ENCODE data around the gene BCORL1. TPM values are rescaled to one million over a fixed set of nuclear protein-coding genes. Genes with fewer than 3 reads are reported as not detected.

BCORL1 gene
- total and polyA plus RNA-seq, 2 of the 4 experiments (the other 2 are of a cell fraction): 0.54 to 1.6 TPM

- Histone ChIP-seq H2AK5ac (ENCODE audit: low read depth, low read length) (no peak overlapping the region), H3K36me3 (ENCODE audit: control insufficient read depth, insufficient read depth, low read length) (no peaks in the 10 kb centered on the region), H2AK9ac (replicated peaks; ENCODE audit: low read depth, low read length, poor library complexity) (no peak overlapping the region), H3K27me3 (ENCODE audit: control insufficient read depth, insufficient read depth, low read length) (peaks cover 4% of the 10 kb centered on the region; the same call in 1 of the 2 replicates), H4K8ac (ENCODE audit: low read depth in 2 of 2, low read length in 2 of 2) (no peak overlapping the region), H3K18ac (ENCODE audit: low read depth, low read length) (no peak overlapping the region), H3K56ac (ENCODE audit: extremely low read depth, insufficient read depth, low read length) (no peak overlapping the region), H2BK5ac (ENCODE audit: low read depth, low read length, poor library complexity, severe bottlenecking) (no peak overlapping the region), H3K9me3 (ENCODE audit: control insufficient read depth, insufficient read depth, low read length) (no peaks in the 10 kb centered on the region), H2AFZ (replicated peaks; ENCODE audit: low read length, poor library complexity) (peak overlapping the region; percentile 61), H3K9me1 (ENCODE audit: insufficient read depth, low read length) (no peaks in the 10 kb centered on the region), H3K4me2 (ENCODE audit: low read depth, low read length) (peak overlapping the region; percentile 30), H3K9ac (ENCODE audit: low read depth, low read length) (no peak overlapping the region), H3K4me1 (ENCODE audit: control insufficient read depth, insufficient read depth, low read length) (peaks cover 6% of the 10 kb centered on the region; the same call in 1 of the 2 replicates), H3K14ac (replicated peaks; ENCODE audit: low read depth, low read length) (no peak overlapping the region), H2BK20ac (ENCODE audit: low read depth, low read length) (no peak overlapping the region), H3K4ac (ENCODE audit: low read depth, low read length) (no peak overlapping the region), H4K5ac (ENCODE audit: low read depth, low read length) (no peak overlapping the region), H4K20me1 (ENCODE audit: insufficient read depth, low read length) (no peaks in the 10 kb centered on the region), H3K27ac (ENCODE audit: insufficient read depth, low read length) (no peak overlapping the region), H4K91ac (ENCODE audit: insufficient read depth, low read depth, low read length) (no peak overlapping the region), H3K79me1 (ENCODE audit: low read depth in 1 of 2, low read length in 2 of 2) (no peaks in the 10 kb centered on the region), H2BK120ac (ENCODE audit: low read depth, low read length) (no peak overlapping the region), H3K23ac (ENCODE audit: low read depth, low read length) (no peak overlapping the region), H2BK15ac (ENCODE audit: low read depth, low read length) (no peak overlapping the region), H3K4me3 (ENCODE audit: insufficient read depth, low read depth, low read length) (no peak overlapping the region)
- CTCF ChIA-PET: no interaction called here
- TF ChIP-seq, protein P1, sequence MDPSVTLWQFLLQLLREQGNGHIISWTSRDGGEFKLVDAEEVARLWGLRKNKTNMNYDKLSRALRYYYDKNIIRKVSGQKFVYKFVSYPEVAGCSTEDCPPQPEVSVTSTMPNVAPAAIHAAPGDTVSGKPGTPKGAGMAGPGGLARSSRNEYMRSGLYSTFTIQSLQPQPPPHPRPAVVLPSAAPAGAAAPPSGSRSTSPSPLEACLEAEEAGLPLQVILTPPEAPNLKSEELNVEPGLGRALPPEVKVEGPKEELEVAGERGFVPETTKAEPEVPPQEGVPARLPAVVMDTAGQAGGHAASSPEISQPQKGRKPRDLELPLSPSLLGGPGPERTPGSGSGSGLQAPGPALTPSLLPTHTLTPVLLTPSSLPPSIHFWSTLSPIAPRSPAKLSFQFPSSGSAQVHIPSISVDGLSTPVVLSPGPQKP (IDR thresholded peaks at IDR 0.05; ENCODE audit: borderline replicate concordance, low read depth, low read length): no peak
- no peak for TF ChIP-seq RCOR1 (IDR thresholded peaks at IDR 0.05; ENCODE audit: insufficient replicate concordance, low read length)
- TF ChIP-seq MAZ (IDR thresholded peaks at IDR 0.05; ENCODE audit: borderline replicate concordance, low read depth, low read length): no peak
- no peak for TF ChIP-seq FOS (IDR thresholded peaks at IDR 0.05; ENCODE audit: low read depth, low read length)
- TF ChIP-seq NFE2L2 (IDR thresholded peaks at IDR 0.05; ENCODE audit: low read depth, low read length): no peak
- no peak for TF ChIP-seq MXI1 (IDR thresholded peaks at IDR 0.05; ENCODE audit: borderline replicate concordance, low read depth, low read length)
- no peak for TF ChIP-seq MAFK (IDR thresholded peaks at IDR 0.05; ENCODE audit: low read depth, low read length)
- intact Hi-C loops (cut with micrococcal nuclease) (no loop called here), in situ Hi-C loops (cut with MboI; ENCODE audit: low sequenced_read_pairs) (no loop called here), dilution Hi-C loops (cut with HindIII; ENCODE audit: low sequenced_read_pairs, unreplicated experiment) (no loop called here)
- peak; percentile 14 for DNase-seq
- ATAC-seq (ENCODE audit: low read depth): peak; percentile 75
- WGBS, 2 experiments (ENCODE audit: extremely low coverage in 2 of 2, insufficient read length in 1 of 2): 17% methylated on average over 2 of the region's 19 CpGs; no CpG with 5 or more reads in 1 of the 2 experiments
- POLR2A ChIA-PET (ENCODE audit: unreplicated experiment): no interaction called here
- no TSS peak for BruUV-seq (replicated peaks)
These were observed 23.0 kb upstream of the BCORL1 start for GRCh38 chrX:129959493-129959832.

Measured in IMR-90 (cell line).